Measurements from ENCODE around the gene SPN.

The SPN gene

GRCh38 chr16:29662729-29663015, 375 bp upstream of the SPN start:
- no peaks in the 10 kb centered on the region for H3K79me2 ChIP-seq (ENCODE audit: low read length)
- peaks cover 16% of the 10 kb centered on the region; the same call in 1 of the 2 replicates for H3K4me1 ChIP-seq (ENCODE audit: low read length)
- no peak for DNase-seq
- H3K27ac ChIP-seq (ENCODE audit: low read length): no peak overlapping the region
- no peak overlapping the region for H3K4me3 ChIP-seq (ENCODE audit: low read length)
- no peaks in the 10 kb centered on the region for H3K36me3 ChIP-seq (replicated peaks; ENCODE audit: insufficient read depth, low read length)
- TF ChIP-seq EZH2 (optimal IDR thresholded peaks at IDR 0.05; ENCODE audit: low read depth, low read length) (no peak), CTCF (IDR thresholded peaks at IDR 0.05; ENCODE audit: low read length) (no peak), EZH2phosphoT487 (IDR thresholded peaks at IDR 0.05; ENCODE audit: low read length) (no peak)
- H3F3A ChIP-seq (ENCODE audit: insufficient read depth, low read length): peaks cover 5% of the 10 kb centered on the region; the same call in 1 of the 2 replicates
- no peak overlapping the region for H3K9ac ChIP-seq (ENCODE audit: low read length)
- no peaks in the 10 kb centered on the region for H3K9me2 ChIP-seq (replicated peaks; ENCODE audit: insufficient read depth, low read length)
- H3K27me3 ChIP-seq (replicated peaks; ENCODE audit: insufficient read depth, low read length): no peaks in the 10 kb centered on the region
- no peaks in the 10 kb centered on the region for H4K20me1 ChIP-seq (ENCODE audit: insufficient read depth, low read length)
- H3K9me3 ChIP-seq (replicated peaks; ENCODE audit: insufficient read depth, low read length): no peaks in the 10 kb centered on the region
- no peak overlapping the region for H2AFZ ChIP-seq (ENCODE audit: low read length)
- no peak overlapping the region for H3K4me2 ChIP-seq (ENCODE audit: low read depth, low read length)

DNA sequence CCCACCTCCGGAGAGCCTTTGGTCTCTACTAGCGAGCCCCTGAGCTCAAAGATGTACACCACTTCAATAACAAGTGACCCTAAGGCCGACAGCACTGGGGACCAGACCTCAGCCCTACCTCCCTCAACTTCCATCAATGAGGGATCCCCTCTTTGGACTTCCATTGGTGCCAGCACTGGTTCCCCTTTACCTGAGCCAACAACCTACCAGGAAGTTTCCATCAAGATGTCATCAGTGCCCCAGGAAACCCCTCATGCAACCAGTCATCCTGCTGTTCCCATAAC, 702 bp downstream of the SPN start:
- Histone ChIP-seq H3K36me3 (replicated peaks; ENCODE audit: insufficient read depth, low read length) (no peaks in the 10 kb centered on the region), H3K4me3 (ENCODE audit: low read length) (no peak overlapping the region), H3K4me2 (ENCODE audit: low read depth, low read length) (no peak overlapping the region), H3K79me2 (ENCODE audit: low read length) (no peaks in the 10 kb centered on the region), H3K9me3 (replicated peaks; ENCODE audit: insufficient read depth, low read length) (no peaks in the 10 kb centered on the region), H3K4me1 (ENCODE audit: low read length) (peaks cover 16% of the 10 kb centered on the region; the same call in 1 of the 2 replicates), H4K20me1 (ENCODE audit: insufficient read depth, low read length) (no peaks in the 10 kb centered on the region), H3F3A (ENCODE audit: insufficient read depth, low read length) (peaks cover 5% of the 10 kb centered on the region; the same call in 1 of the 2 replicates), H2AFZ (ENCODE audit: low read length) (no peak overlapping the region), H3K9me2 (replicated peaks; ENCODE audit: insufficient read depth, low read length) (no peaks in the 10 kb centered on the region), H3K27me3 (replicated peaks; ENCODE audit: insufficient read depth, low read length) (no peaks in the 10 kb centered on the region), H3K27ac (ENCODE audit: low read length) (no peak overlapping the region), H3K9ac (ENCODE audit: low read length) (no peak overlapping the region)
- DNase-seq: no peak
- no peak for TF ChIP-seq EZH2 (optimal IDR thresholded peaks at IDR 0.05; ENCODE audit: low read depth, low read length)
- TF ChIP-seq EZH2phosphoT487 (IDR thresholded peaks at IDR 0.05; ENCODE audit: low read length): no peak
- TF ChIP-seq CTCF (IDR thresholded peaks at IDR 0.05; ENCODE audit: low read length): no peak

DNA sequence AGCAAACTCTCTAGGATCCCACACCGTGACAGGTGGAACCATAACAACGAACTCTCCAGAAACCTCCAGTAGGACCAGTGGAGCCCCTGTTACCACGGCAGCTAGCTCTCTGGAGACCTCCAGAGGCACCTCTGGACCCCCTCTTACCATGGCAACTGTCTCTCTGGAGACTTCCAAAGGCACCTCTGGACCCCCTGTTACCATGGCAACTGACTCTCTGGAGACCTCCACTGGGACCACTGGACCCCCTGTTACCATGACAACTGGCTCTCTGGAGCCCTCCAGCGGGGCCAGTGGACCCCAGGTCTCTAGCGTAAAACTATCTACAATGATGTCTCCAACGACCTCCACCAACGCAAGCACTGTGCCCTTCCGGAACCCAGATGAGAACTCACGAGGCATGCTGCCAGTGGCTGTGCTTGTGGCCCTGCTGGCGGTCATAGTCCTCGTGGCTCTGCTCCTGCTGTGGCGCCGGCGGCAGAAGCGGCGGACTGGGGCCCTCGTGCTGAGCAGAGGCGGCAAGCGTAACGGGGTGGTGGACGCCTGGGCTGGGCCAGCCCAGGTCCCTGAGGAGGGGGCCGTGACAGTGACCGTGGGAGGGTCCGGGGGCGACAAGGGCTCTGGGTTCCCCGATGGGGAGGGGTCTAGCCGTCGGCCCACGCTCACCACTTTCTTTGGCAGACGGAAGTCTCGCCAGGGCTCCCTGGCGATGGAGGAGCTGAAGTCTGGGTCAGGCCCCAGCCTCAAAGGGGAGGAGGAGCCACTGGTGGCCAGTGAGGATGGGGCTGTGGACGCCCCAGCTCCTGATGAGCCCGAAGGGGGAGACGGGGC, 1.3 kb downstream of the SPN start:
- Histone ChIP-seq H3K4me1 (ENCODE audit: low read length) (peaks cover 16% of the 10 kb centered on the region; the same call in 1 of the 2 replicates), H3K36me3 (replicated peaks; ENCODE audit: insufficient read depth, low read length) (no peaks in the 10 kb centered on the region), H4K20me1 (ENCODE audit: insufficient read depth, low read length) (no peaks in the 10 kb centered on the region), H3K9me3 (replicated peaks; ENCODE audit: insufficient read depth, low read length) (no peaks in the 10 kb centered on the region), H2AFZ (ENCODE audit: low read length) (no peak overlapping the region), H3K27me3 (replicated peaks; ENCODE audit: insufficient read depth, low read length) (no peaks in the 10 kb centered on the region), H3K4me2 (ENCODE audit: low read depth, low read length) (no peak overlapping the region), H3K79me2 (ENCODE audit: low read length) (no peaks in the 10 kb centered on the region), H3K9ac (ENCODE audit: low read length) (no peak overlapping the region), H3K9me2 (replicated peaks; ENCODE audit: insufficient read depth, low read length) (no peaks in the 10 kb centered on the region), H3K27ac (ENCODE audit: low read length) (no peak overlapping the region), H3K4me3 (ENCODE audit: low read length) (no peak overlapping the region), H3F3A (ENCODE audit: insufficient read depth, low read length) (peaks cover 5% of the 10 kb centered on the region; the same call in 1 of the 2 replicates)
- no peak for DNase-seq
- TF ChIP-seq EZH2phosphoT487 (IDR thresholded peaks at IDR 0.05; ENCODE audit: low read length): no peak
- no peak for TF ChIP-seq CTCF (IDR thresholded peaks at IDR 0.05; ENCODE audit: low read length)
